H9 (cell line): ENCODE data around the gene CDH4. TPM values are rescaled to one million over a fixed set of nuclear protein-coding genes. Genes with fewer than 3 reads are reported as not detected.

Experiments
- DNase-seq: peaks from one replicate; pipeline ENCODE4 v3.0.0-alpha.2; 2017
- H2AFZ ChIP-seq: one replicate; pipeline ENCODE4 v1.6.1; 2013; ENCODE audit warnings: mild to moderate bottlenecking, low read length, control low read depth, moderate library complexity
- H2AK5ac ChIP-seq: 2 replicates; pipeline ENCODE4 v1.6.1; 2013; ENCODE audit warnings: low read length, control low read depth, mixed read lengths; ENCODE audit not compliant: insufficient read length
- H2BK120ac ChIP-seq: one replicate; pipeline ENCODE4 v1.6.1; 2013; ENCODE audit warnings: low read depth, mild to moderate bottlenecking, low read length, control low read depth, inconsistent platforms; ENCODE audit not compliant: poor library complexity, severe bottlenecking
- H2BK12ac ChIP-seq: 2 replicates; pipeline ENCODE4 v1.6.1; 2013; ENCODE audit warnings: low read length, control low read depth, mixed read lengths, low read depth; ENCODE audit not compliant: insufficient read length
- H2BK15ac ChIP-seq: 2 replicates; pipeline ENCODE4 v1.6.1; 2013; ENCODE audit warnings: low read depth, low read length, control low read depth
- H2BK20ac ChIP-seq: one replicate; pipeline ENCODE4 v1.6.1; 2013; ENCODE audit warnings: low read depth, mild to moderate bottlenecking, low read length, control low read depth, inconsistent platforms; ENCODE audit not compliant: poor library complexity, severe bottlenecking
- H2BK5ac ChIP-seq: 2 replicates; pipeline ENCODE4 v1.6.1; 2013; ENCODE audit warnings: low read length, control low read depth, mixed read lengths; ENCODE audit not compliant: insufficient read length
- H3K14ac ChIP-seq: 2 replicates; pipeline ENCODE4 v1.6.1; 2013; ENCODE audit warnings: low read length, control low read depth; ENCODE audit not compliant: insufficient read depth
- H3K18ac ChIP-seq: 2 replicates; pipeline ENCODE4 v1.6.1; 2013; ENCODE audit warnings: low read depth, mild to moderate bottlenecking, mixed read lengths, low read length, control low read depth; ENCODE audit not compliant: insufficient read length
- H3K23ac ChIP-seq: 2 replicates; pipeline ENCODE4 v1.6.1; 2013; ENCODE audit warnings: low read length, control low read depth, mixed read lengths, low read depth; ENCODE audit not compliant: insufficient read length
- H3K23me2 ChIP-seq: 2 replicates; pipeline ENCODE4 v1.6.1; 2013; ENCODE audit warnings: low read depth, mild to moderate bottlenecking, mixed read lengths, low read length, control low read depth; ENCODE audit not compliant: insufficient read length, poor library complexity, severe bottlenecking
- H3K27ac ChIP-seq: 2 replicates; pipeline ENCODE4 v1.5.1; 2013; ENCODE audit warnings: low read length, control low read depth, mixed read lengths, low read depth; ENCODE audit not compliant: insufficient read length
- H3K27me3 ChIP-seq: 2 replicates; pipeline ENCODE4 v1.6.1; 2013; ENCODE audit warnings: low read length, control low read depth, inconsistent platforms; ENCODE audit not compliant: insufficient read depth
- H3K4ac ChIP-seq: 2 replicates; pipeline ENCODE4 v1.6.1; 2013; ENCODE audit warnings: low read depth, mild to moderate bottlenecking, control low read depth, inconsistent platforms, low read length, moderate library complexity
- H3K4me1 ChIP-seq: 2 replicates; pipeline ENCODE4 v1.6.1; 2013; ENCODE audit warnings: low read length, control low read depth, inconsistent platforms; ENCODE audit not compliant: insufficient read depth
- H3K4me2 ChIP-seq: 2 replicates; pipeline ENCODE4 v1.6.1; 2013; ENCODE audit warnings: low read length, control low read depth, mixed read lengths; ENCODE audit not compliant: insufficient read length, insufficient read depth
- H3K56ac ChIP-seq: 2 replicates; pipeline ENCODE4 v1.6.1; 2013; ENCODE audit warnings: low read depth, mild to moderate bottlenecking, mixed read lengths, low read length, control low read depth; ENCODE audit not compliant: insufficient read length
- H3K79me1 ChIP-seq: 2 replicates; pipeline ENCODE4 v1.6.1; 2013; ENCODE audit warnings: low read depth, mild to moderate bottlenecking, moderate library complexity, low read length, control low read depth, inconsistent platforms; ENCODE audit not compliant: insufficient read depth, poor library complexity, severe bottlenecking
- H3K79me2 ChIP-seq: 2 replicates; pipeline ENCODE4 v1.6.1; 2013; ENCODE audit warnings: low read length, control low read depth, inconsistent platforms; ENCODE audit not compliant: insufficient read depth
- H3K9ac ChIP-seq: 2 replicates; pipeline ENCODE4 v1.6.1; 2013; ENCODE audit warnings: low read length, control low read depth, mixed read lengths; ENCODE audit not compliant: insufficient read length; ENCODE audit errors: extremely low read depth
- H3K9me3 ChIP-seq: one replicate; pipeline ENCODE4 v1.6.1; 2013; ENCODE audit warnings: low read depth, low read length, inconsistent platforms; ENCODE audit not compliant: control insufficient read depth
- H3T11ph ChIP-seq: one replicate; pipeline ENCODE4 v1.6.1; 2013; ENCODE audit warnings: mild to moderate bottlenecking, low read length, control low read depth, inconsistent platforms
- H4K20me1 ChIP-seq: one replicate; pipeline ENCODE4 v1.6.1; 2013; ENCODE audit not compliant: control insufficient read depth, insufficient read length, insufficient read depth
- H4K5ac ChIP-seq: 2 replicates; pipeline ENCODE4 v1.6.1; 2013; ENCODE audit warnings: low read depth, mild to moderate bottlenecking, mixed read lengths, low read length, control low read depth; ENCODE audit not compliant: insufficient read length
- H4K8ac ChIP-seq: replicated peaks from 2 replicates; pipeline ENCODE4 v1.6.1; 2013; ENCODE audit warnings: low read length, control low read depth, mixed read lengths, low read depth; ENCODE audit not compliant: insufficient read length
- H4K91ac ChIP-seq: 2 replicates; pipeline ENCODE4 v1.6.1; 2013; ENCODE audit warnings: low read depth, mild to moderate bottlenecking, moderate library complexity, mixed read lengths, low read length, control low read depth; ENCODE audit not compliant: insufficient read length
- H3K27ac Mint-ChIP-seq, 3 experiments: 2 replicates in 2 of 3; 3 replicates in 1 of 3; pipeline ENCODE4 v1.8.0; 2020 to 2021; ENCODE audit warnings: mixed read lengths in 3 of 3, mild to moderate bottlenecking in 1 of 3, moderate library complexity in 1 of 3
- H3K27me3 Mint-ChIP-seq: 2 replicates; pipeline ENCODE4 v1.8.0; 2021; ENCODE audit warnings: low read depth, mild to moderate bottlenecking, moderate library complexity, mixed read lengths
- H3K36me3 Mint-ChIP-seq, 3 experiments: 2 replicates in 2 of 3; 3 replicates in 1 of 3; pipeline ENCODE4 v1.8.0; 2020 to 2021; ENCODE audit warnings: low read depth in 3 of 3, mixed read lengths in 3 of 3; ENCODE audit not compliant: insufficient read depth in 1 of 3
- H3K4me1 Mint-ChIP-seq, 2 experiments: 2 replicates each; pipeline ENCODE4 v1.8.0; 2020; ENCODE audit warnings: mixed read lengths in 2 of 2
- H3K4me3 Mint-ChIP-seq, 2 experiments: 2 replicates in 1 of 2; 3 replicates in 1 of 2; pipeline ENCODE4 v1.8.0; 2020 to 2021; ENCODE audit warnings: mild to moderate bottlenecking in 2 of 2, mixed read lengths in 2 of 2, moderate library complexity in 1 of 2
- H3K9me3 Mint-ChIP-seq, 2 experiments: 2 replicates in 1 of 2; 3 replicates in 1 of 2; pipeline ENCODE4 v1.8.0; 2020; ENCODE audit warnings: mild to moderate bottlenecking in 2 of 2, mixed read lengths in 2 of 2, moderate library complexity in 1 of 2
- CTCF ChIP-seq: fragments of 200-600 bp; sonication (generic); conservative IDR thresholded peaks from 3 replicates; pipeline ENCODE4 v1.8.0; 2021; ENCODE audit warnings: antibody characterized with exemption, mild to moderate bottlenecking
- WGBS: extraction: QIAGEN DNeasy Blood & Tissue Kit; methylation state at CpG from one replicate; pipeline ENCODE4 v1.1.7; 2013; ENCODE audit warnings: missing lambda C conversion rate, low lambda C conversion rate, mixed read lengths; ENCODE audit not compliant: insufficient read length; ENCODE audit errors: extremely low coverage; 5-methylcytosine and 5-hydroxymethylcytosine counted together
- total RNA-seq: library from RNA; stranded (reverse); gene quantifications from 2 replicates; pipeline ENCODE4 v1.2.1, GENCODE V29; 2021

Gene CDH4
- total RNA-seq, 1 experiment from 2014 or later: 3.0 TPM

GRCh38 chr20:61806314-61806713, 554.3 kb downstream of the CDH4 start:
- Histone ChIP-seq H2BK20ac (no peak overlapping the region), H4K20me1 (no peaks in the 10 kb centered on the region), H3K79me1 (no peaks in the 10 kb centered on the region), H2BK12ac (no peak overlapping the region), H3K14ac (peak overlapping the region; percentile 13; the same call in 1 of the 2 replicates), H3K23me2 (no peaks in the 10 kb centered on the region), H3K4me2 (no peak overlapping the region), H2AFZ (no peak overlapping the region), H3K56ac (no peak overlapping the region), H3K23ac (no peak overlapping the region), H3K9ac (no peak overlapping the region), H2AK5ac (no peak overlapping the region), H4K5ac (no peak overlapping the region), H4K91ac (no peak overlapping the region), H3K4ac (no peak overlapping the region), H3K9me3 (no peaks in the 10 kb centered on the region), H2BK120ac (no peak overlapping the region), H3K4me1 (no peaks in the 10 kb centered on the region), H3K79me2 (no peaks in the 10 kb centered on the region), H2BK15ac (no peak overlapping the region), H2BK5ac (no peak overlapping the region), H3K27ac (no peak overlapping the region), H3K27me3 (peaks cover 2% of the 10 kb centered on the region), H4K8ac (no peak overlapping the region), H3T11ph (no peak overlapping the region), H3K18ac (no peak overlapping the region)
- no peak overlapping the region for H3K27ac Mint-ChIP-seq
- TF ChIP-seq CTCF: no peak
- peaks cover 47% of the 10 kb centered on the region for H3K27me3 Mint-ChIP-seq
- no peak overlapping the region for H3K4me3 Mint-ChIP-seq
- peaks cover 11 to 29% of the 10 kb centered on the region in 2 experiments for H3K4me1 Mint-ChIP-seq
- no peaks in the 10 kb centered on the region for H3K36me3 Mint-ChIP-seq
- WGBS: no CpG with 5 or more reads among the region's 16 CpGs
- DNase-seq: no peak
- H3K9me3 Mint-ChIP-seq: no peaks in the 10 kb centered on the region
